ENCODE results near the gene EIF1AY. TPM values are rescaled to one million over a fixed set of nuclear protein-coding genes. Genes with fewer than 3 reads are reported as not detected.

EIF1AY gene
- total and polyA plus RNA-seq, 2 of the 13 experiments (the other 11 are each of a cell fraction or from before 2014, with no cell fraction given): 20.9 to 53.2 TPM

GRCh38 chrY:20538933-20539332, 36.6 kb upstream of the EIF1AY start (continued):
- TF ChIP-seq, protein P1, sequence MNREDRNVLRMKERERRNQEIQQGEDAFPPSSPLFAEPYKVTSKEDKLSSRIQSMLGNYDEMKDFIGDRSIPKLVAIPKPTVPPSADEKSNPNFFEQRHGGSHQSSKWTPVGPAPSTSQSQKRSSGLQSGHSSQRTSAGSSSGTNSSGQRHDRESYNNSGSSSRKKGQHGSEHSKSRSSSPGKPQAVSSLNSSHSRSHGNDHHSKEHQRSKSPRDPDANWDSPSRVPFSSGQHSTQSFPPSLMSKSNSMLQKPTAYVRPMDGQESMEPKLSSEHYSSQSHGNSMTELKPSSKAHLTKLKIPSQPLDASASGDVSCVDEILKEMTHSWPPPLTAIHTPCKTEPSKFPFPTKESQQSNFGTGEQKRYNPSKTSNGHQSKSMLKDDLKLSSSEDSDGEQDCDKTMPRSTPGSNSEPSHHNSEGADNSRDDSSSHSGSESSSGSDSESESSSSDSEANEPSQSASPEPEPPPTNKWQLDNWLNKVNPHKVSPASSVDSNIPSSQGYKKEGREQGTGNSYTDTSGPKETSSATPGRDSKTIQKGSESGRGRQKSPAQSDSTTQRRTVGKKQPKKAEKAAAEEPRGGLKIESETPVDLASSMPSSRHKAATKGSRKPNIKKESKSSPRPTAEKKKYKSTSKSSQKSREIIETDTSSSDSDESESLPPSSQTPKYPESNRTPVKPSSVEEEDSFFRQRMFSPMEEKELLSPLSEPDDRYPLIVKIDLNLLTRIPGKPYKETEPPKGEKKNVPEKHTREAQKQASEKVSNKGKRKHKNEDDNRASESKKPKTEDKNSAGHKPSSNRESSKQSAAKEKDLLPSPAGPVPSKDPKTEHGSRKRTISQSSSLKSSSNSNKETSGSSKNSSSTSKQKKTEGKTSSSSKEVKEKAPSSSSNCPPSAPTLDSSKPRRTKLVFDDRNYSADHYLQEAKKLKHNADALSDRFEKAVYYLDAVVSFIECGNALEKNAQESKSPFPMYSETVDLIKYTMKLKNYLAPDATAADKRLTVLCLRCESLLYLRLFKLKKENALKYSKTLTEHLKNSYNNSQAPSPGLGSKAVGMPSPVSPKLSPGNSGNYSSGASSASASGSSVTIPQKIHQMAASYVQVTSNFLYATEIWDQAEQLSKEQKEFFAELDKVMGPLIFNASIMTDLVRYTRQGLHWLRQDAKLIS (CRISPR knock-in tag; IDR thresholded peaks at IDR 0.05): no peak
- TF ChIP-seq ZFP1 (CRISPR knock-in tag; IDR thresholded peaks at IDR 0.05) (no peak), SNAPC2 (CRISPR knock-in tag; IDR thresholded peaks at IDR 0.05) (no peak), ZNF382 (CRISPR knock-in tag; IDR thresholded peaks at IDR 0.05; ENCODE audit: borderline replicate concordance) (no peak)

- H3K4me2 ChIP-seq (ENCODE audit: low read depth, low read length): no peak overlapping the region
- no TSS peak for BruUV-seq (replicated peaks)
- H3K4me3 ChIP-seq (replicated peaks in 1 of 3; ENCODE audit: insufficient read depth in 1 of 3, low read depth in 2 of 3, low read length in 3 of 3): no peak overlapping the region
- H2AFZ ChIP-seq (ENCODE audit: low read length): no peak overlapping the region
- H3K27ac ChIP-seq (ENCODE audit: extremely low read length, insufficient read depth, low read length): no peak overlapping the region
- DNase-seq (ENCODE audit: low spot score): no peak
- H3K4me1 ChIP-seq (ENCODE audit: insufficient read depth, low read length): no peaks in the 10 kb centered on the region
- 23% methylated on average over 1 of the region's 1 CpG for WGBS (ENCODE audit: low lambda C conversion rate)
- no peaks in the 10 kb centered on the region for H3K79me2 ChIP-seq (ENCODE audit: insufficient read depth, low read length)
- no peaks in the 10 kb centered on the region for H4K20me1 ChIP-seq (ENCODE audit: insufficient read depth, low read length)
- H3K9me3 ChIP-seq (ENCODE audit: low read length): peaks cover 5% of the 10 kb centered on the region; the same call in 1 of the 2 replicates
- ATAC-seq: no peak
- POLR2A ChIA-PET: no interaction called here
- intact Hi-C loops (cut with micrococcal nuclease; ENCODE audit: unreplicated experiment) (no loop called here), in situ Hi-C loops (cut with HindIII; ENCODE audit: extremely low pct_ligation_motif_present, low pct_unique_long_range_greater_than_20kb) (no loop called here)
- H3K36me3 ChIP-seq (replicated peaks in 1 of 2; ENCODE audit: control insufficient read depth in 1 of 2, insufficient read depth in 2 of 2, low read length in 2 of 2): no peaks in the 10 kb centered on the region
- CTCF ChIA-PET (ENCODE audit: low intra/inter-chr PET ratio, low total read pairs): no interaction called here
- H3K27me3 ChIP-seq (ENCODE audit: control insufficient read depth in 1 of 2, insufficient read depth in 2 of 2, low read length in 2 of 2): no peaks in the 10 kb centered on the region
- H3K9ac ChIP-seq (ENCODE audit: insufficient read depth, low read depth, low read length): no peak overlapping the region
- FAIRE-seq: no peak
- TF ChIP-seq KDM5B (CRISPR knock-in tag; IDR thresholded peaks at IDR 0.05; ENCODE audit: borderline replicate concordance) (no peak), ZNF629 (CRISPR knock-in tag; conservative IDR thresholded peaks at IDR 0.05) (no peak), KDM6A (CRISPR knock-in tag; IDR thresholded peaks at IDR 0.05; ENCODE audit: low read depth) (no peak), MIER3 (CRISPR knock-in tag; IDR thresholded peaks at IDR 0.05; ENCODE audit: borderline replicate concordance) (no peak), ZNF83 (CRISPR knock-in tag; IDR thresholded peaks at IDR 0.05; ENCODE audit: borderline replicate concordance) (no peak), ZNF24 (IDR thresholded peaks at IDR 0.05) (no peak), POLR2G (IDR thresholded peaks at IDR 0.05; ENCODE audit: low read depth, low read length) (no peak), ATF1 (CRISPR knock-in tag; IDR thresholded peaks at IDR 0.05) (no peak), ZNF354B (CRISPR knock-in tag; IDR thresholded peaks at IDR 0.05) (no peak), MYNN (CRISPR knock-in tag; IDR thresholded peaks at IDR 0.05; ENCODE audit: low read depth) (no peak), SYNCRIP (IDR thresholded peaks at IDR 0.05; ENCODE audit: insufficient read depth, low read depth, low read length) (no peak), FOSL2 (CRISPR knock-in tag; IDR thresholded peaks at IDR 0.05) (no peak), KAT7 (CRISPR knock-in tag; IDR thresholded peaks at IDR 0.05; ENCODE audit: borderline replicate concordance) (no peak), ZNF3 (CRISPR knock-in tag; IDR thresholded peaks at IDR 0.05) (no peak), RAD21 (CRISPR knock-in tag; IDR thresholded peaks at IDR 0.05) (no peak)
- TF ChIP-seq, protein P2, sequence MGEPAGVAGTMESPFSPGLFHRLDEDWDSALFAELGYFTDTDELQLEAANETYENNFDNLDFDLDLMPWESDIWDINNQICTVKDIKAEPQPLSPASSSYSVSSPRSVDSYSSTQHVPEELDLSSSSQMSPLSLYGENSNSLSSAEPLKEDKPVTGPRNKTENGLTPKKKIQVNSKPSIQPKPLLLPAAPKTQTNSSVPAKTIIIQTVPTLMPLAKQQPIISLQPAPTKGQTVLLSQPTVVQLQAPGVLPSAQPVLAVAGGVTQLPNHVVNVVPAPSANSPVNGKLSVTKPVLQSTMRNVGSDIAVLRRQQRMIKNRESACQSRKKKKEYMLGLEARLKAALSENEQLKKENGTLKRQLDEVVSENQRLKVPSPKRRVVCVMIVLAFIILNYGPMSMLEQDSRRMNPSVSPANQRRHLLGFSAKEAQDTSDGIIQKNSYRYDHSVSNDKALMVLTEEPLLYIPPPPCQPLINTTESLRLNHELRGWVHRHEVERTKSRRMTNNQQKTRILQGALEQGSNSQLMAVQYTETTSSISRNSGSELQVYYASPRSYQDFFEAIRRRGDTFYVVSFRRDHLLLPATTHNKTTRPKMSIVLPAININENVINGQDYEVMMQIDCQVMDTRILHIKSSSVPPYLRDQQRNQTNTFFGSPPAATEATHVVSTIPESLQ (CRISPR knock-in tag; conservative IDR thresholded peaks at IDR 0.05): no peak
- TF ChIP-seq, protein P3, sequence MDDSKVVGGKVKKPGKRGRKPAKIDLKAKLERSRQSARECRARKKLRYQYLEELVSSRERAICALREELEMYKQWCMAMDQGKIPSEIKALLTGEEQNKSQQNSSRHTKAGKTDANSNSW (CRISPR knock-in tag; IDR thresholded peaks at IDR 0.05; ENCODE audit: borderline replicate concordance): no peak
Observed at GRCh38 chrY:20544451-20544960, 31.1 kb upstream of the EIF1AY start.

All from HepG2 (cell line).